Brain microvascular endothelial cell (primary cell): Measurements from ENCODE around the gene SLX9.
"Not testable (repeated sequence)": the region's sequence is repeated elsewhere in the genome, so short reads cannot be mapped to it uniquely, and the experiment has no call there.

Experiments
- DNase-seq: peaks from one replicate; pipeline ENCODE4 v3.0.0-alpha.2; 2020
- H3K27ac ChIP-seq: fragments of 250-450 bp; sonication (Bioruptor Pico); 2 replicates; pipeline ENCODE4 v1.5.1; 2020; ENCODE audit warnings: mild to moderate bottlenecking, moderate library complexity
- H3K27me3 ChIP-seq: fragments of 250-450 bp; sonication (Bioruptor Pico); replicated peaks from 2 replicates; pipeline ENCODE4 v1.5.1; 2020; ENCODE audit warnings: mild to moderate bottlenecking
- H3K36me3 ChIP-seq: fragments of 250-450 bp; sonication (Bioruptor Pico); replicated peaks from 2 replicates; pipeline ENCODE4 v1.5.1; 2020; ENCODE audit warnings: mild to moderate bottlenecking
- H3K4me3 ChIP-seq: 2 replicates; pipeline ENCODE4 v1.5.1; 2011; ENCODE audit warnings: low read depth, mild to moderate bottlenecking, control low read depth, low read length, moderate library complexity
- in situ Hi-C: cut with HindIII; loops from 2 replicates; pipeline ENCODE4 v1.10.0; 2017; ENCODE audit warnings: low sequenced_read_pairs, low pct_ligation_motif_present
- TF ChIP-seq, protein P1 (sequence below): IDR thresholded peaks from 2 replicates; pipeline ENCODE4 v1.5.1; 2011; ENCODE audit warnings: low read depth, mild to moderate bottlenecking, moderate library complexity, low read length, control low read depth, inconsistent platforms; ENCODE audit errors: missing control alignments

SLX9 gene

DNA sequence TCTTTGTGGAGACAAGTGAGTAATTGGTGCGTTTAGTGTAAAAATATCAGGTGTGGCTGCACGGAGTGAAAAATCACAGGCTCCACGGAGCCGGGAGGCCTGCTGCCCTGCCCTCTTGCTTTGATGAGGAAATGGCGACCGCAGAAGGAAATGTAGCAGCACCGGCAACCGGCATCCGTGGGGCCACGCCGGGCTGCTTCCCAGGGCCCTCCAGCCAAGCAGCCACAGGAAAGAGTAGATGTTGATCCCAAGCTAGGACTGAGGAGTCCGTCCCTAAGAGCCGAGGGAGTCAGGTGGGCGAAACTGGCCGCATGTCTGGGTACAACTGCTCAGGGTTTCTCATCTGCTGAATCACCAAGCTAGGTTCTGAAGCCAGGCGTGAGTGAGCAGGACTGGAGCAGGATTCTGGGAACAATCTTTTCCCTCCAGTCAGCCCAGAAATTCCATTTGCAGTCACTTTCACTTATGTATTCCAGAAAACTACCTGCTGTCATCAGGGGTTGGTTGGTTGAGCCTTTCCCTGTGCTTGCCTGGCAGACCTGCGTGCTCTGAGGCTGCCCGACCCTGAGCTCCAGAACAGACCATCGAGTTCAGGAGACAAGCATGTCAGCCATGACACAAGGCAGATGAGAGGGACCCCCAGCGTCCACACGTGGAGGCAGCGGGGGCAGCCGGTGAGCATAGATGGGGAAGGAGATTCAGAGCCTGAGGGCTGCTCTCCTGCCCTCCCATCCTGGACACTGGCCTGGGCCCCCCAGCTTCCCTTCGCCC lies 13.3 kb upstream of the SLX9 start:
- in situ Hi-C loops: loop anchor here (25.0 kb wide), 1 partner anchor 211 kb away; no protein-coding TSS in a partner anchor
- no peak overlapping the region for H3K27ac ChIP-seq
- TF ChIP-seq, protein P1, sequence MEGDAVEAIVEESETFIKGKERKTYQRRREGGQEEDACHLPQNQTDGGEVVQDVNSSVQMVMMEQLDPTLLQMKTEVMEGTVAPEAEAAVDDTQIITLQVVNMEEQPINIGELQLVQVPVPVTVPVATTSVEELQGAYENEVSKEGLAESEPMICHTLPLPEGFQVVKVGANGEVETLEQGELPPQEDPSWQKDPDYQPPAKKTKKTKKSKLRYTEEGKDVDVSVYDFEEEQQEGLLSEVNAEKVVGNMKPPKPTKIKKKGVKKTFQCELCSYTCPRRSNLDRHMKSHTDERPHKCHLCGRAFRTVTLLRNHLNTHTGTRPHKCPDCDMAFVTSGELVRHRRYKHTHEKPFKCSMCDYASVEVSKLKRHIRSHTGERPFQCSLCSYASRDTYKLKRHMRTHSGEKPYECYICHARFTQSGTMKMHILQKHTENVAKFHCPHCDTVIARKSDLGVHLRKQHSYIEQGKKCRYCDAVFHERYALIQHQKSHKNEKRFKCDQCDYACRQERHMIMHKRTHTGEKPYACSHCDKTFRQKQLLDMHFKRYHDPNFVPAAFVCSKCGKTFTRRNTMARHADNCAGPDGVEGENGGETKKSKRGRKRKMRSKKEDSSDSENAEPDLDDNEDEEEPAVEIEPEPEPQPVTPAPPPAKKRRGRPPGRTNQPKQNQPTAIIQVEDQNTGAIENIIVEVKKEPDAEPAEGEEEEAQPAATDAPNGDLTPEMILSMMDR: no peak
- H3K27me3 ChIP-seq: peaks cover 50% of the 10 kb centered on the region
- no peak for DNase-seq
- no peak overlapping the region for H3K4me3 ChIP-seq
- no peaks in the 10 kb centered on the region for H3K36me3 ChIP-seq

- TF ChIP-seq, protein P1: no peak
- peaks cover 47% of the 10 kb centered on the region for H3K27me3 ChIP-seq
- H3K4me3 ChIP-seq: no peak overlapping the region
- DNase-seq: no peak
- no peak overlapping the region for H3K27ac ChIP-seq
- in situ Hi-C loops: loop anchor here (25.0 kb wide), 1 partner anchor 210 kb away; no protein-coding TSS in a partner anchor
- no peaks in the 10 kb centered on the region for H3K36me3 ChIP-seq
Observed at GRCh38 chr21:44927259-44927586, 12.6 kb upstream of the SLX9 start.

DNA sequence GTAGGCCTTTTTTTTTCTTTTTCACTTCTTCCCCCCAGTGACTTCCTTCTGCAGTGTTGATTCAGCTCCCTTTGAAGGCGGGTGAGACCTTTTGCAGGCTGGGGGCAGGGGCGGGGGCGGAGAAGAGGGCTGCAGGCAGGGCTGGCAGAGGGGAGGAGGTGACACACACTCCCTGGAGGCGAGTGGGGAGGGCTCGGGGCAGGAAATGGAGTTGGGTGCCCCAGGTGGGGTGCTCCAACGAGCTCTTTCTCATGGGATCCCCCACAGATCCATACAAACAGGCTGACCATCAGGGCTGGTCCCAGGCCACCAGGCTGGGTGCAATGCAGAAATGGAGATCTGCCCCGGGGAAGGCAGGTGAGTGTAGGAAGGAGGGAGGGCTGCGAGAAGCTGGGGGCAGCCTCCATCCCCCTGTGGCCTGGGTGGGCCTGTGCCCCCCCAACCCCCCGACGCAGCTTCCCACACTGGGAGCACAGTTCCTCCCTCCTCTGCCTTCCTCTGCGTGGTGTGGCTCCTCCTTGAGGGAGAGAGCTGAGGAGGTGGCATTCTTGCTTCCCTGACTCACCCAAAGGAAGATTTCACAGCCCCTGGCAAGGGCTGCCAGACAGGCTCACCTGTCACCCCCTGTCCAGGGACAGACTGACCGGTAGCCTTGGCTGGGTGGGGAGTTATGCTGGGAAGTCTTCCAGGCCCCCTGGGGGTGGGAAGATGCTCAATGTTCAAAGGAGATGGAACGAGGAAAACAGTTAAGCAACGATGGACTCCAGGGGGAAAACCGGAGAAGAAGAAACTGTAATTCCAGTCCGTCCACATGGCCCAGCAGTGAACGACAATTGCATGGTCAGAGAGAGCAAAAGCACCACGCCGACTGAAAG lies 12.0 kb upstream of the SLX9 start:
- Histone ChIP-seq H3K4me3 (no peak overlapping the region), H3K27ac (no peak overlapping the region), H3K36me3 (no peaks in the 10 kb centered on the region), H3K27me3 (peaks cover 49% of the 10 kb centered on the region)
- TF ChIP-seq, protein P1: peak; percentile 21
- in situ Hi-C loops: loop anchor here (25.0 kb wide), 1 partner anchor 209 kb away; no protein-coding TSS in a partner anchor
- DNase-seq: peak; percentile 13

DNA sequence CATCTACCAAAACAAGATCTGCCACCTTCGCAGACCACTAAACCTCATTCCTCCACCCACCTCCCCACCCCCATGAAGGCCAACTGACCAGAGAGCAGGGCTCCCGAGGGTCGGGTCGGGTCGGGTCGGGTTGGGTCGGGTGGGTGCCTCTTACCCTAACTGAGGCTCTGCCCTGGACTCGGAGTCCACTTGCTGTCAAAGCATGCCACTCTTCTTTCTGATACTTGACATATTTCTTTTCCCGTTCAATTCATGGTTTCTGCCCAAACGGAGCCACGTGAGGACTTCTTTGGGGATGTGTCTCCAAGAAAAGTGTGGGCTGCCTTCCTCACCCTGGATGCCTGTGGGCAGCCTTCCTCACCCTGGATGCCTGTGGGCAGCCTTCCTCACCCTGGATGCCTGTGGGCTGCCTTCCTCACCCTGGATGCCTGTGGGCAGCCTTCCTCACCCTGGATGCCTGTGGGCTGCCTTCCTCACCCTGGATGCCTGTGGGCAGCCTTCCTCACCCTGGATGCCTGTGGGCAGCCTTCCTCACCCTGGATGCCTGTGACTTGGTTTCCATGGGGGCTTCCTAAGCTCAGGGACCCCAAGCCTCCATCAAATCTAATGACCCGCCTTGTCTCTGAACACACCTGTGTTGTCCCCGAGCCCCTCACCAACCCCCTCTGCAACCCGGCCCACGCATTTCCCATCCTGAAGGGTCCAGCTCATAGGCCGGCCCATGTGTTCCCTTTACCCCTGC lies 11.2 kb upstream of the SLX9 start:
- H3K4me3 ChIP-seq, H3K27ac ChIP-seq, H3K36me3 ChIP-seq: not testable (repeated sequence)
- H3K27me3 ChIP-seq: peaks cover 51% of the 10 kb centered on the region
- peak; percentile 63 for DNase-seq
- in situ Hi-C loops: loop anchor here (25.0 kb wide), 1 partner anchor 209 kb away; no protein-coding TSS in a partner anchor

GRCh38 chr21:44929242-44929798 lies 10.5 kb upstream of the SLX9 start:
- Histone ChIP-seq H3K36me3 (no peaks in the 10 kb centered on the region), H3K4me3 (no peak overlapping the region), H3K27ac (no peak overlapping the region), H3K27me3 (peaks cover 50% of the 10 kb centered on the region)
- DNase-seq: no peak
- in situ Hi-C loops: loop anchor here (25.0 kb wide), 1 partner anchor 208 kb away; no protein-coding TSS in a partner anchor
- TF ChIP-seq, protein P1: no peak
